GM18519 (cell line): ENCODE data around the gene MED10.
"Not testable (repeated sequence)": the region's sequence is repeated elsewhere in the genome, so short reads cannot be mapped to it uniquely, and the experiment has no call there.

Source experiments
- ATAC-seq: cut with Tn5 transposase; IDR thresholded peaks from one replicate; pipeline ENCODE4 v1.9.1; 2021; ENCODE audit warnings: mild to moderate bottlenecking, moderate library complexity; ENCODE audit not compliant: unreplicated experiment, low FRiP score

MED10 gene

GRCh38 chr5:6376974-6377520 is 1.3 kb downstream of the MED10 start:
- ATAC-seq, result no peak

DNA sequence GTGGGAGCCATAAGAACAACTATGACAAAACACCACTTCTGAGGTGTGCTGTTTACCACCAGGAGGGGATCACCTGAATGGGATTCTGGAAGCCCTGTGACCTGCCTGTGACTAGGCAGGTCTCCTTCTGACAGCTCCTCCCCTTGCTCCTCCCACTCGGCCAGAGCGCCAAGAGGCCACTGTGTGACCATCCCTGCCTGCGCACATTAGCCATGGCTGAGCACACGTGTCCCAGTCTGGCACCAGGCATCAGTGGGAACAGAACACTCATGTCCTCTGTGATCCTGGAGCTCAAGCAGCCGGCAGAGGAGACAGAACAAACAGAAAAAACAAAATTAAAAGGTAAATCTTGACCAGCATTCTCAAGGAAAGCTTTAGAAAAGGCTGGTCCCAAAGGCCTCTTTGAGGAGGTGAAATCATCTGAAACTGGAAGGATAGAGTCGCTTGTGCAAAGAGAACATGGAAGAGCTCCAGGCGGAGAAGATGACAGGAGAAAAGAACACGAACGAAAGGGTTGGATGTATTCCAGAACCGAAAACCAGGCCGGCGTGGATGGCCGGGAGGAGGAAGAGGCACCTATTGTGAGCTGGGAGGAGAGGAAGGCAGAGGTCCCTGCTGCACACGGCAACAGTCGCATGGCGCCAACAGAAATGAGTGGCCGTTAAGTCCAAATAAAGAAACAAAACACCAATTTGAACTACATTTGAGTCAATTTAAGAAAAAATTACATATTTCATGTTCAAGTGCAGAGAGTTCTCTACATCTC is 5.1 kb downstream of the MED10 start:
- ATAC-seq, result no peak

GRCh38 chr5:6372251-6373080 is 5.9 kb downstream of the MED10 start:
- no peak for ATAC-seq

DNA sequence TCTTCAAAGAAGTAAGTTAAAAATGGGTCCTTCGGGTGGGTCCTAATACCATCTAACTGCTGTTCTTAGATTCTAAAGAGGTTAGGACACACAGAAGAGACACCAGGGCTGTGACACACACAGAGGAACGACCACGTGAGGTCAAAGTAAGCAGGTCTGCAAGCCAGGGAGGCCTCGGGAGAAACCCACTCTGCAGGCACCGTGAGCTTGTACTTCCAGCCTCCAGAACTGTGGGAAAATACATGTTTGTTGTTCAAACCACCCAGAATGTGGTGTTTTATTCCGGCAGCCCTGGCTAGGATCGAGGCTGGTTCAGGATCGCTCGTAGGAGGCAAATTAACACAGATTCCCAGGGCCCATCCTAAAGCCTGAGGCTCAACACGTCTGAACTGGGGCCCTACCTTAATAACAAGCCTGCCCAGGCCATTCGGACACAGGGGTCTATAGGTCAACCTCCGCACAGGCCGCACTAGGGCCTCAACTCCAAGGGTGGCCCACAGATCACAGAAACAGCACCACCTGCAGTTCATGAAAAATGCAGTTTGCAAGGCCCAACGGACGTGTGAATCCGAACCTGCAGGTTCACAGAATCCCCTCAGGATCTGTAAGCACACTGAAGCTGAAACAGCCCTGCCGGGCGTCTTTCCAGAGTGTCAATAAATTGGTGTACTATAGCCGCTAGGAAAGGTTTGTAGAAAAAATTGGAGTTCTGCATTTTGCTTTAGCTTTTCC is 7.1 kb downstream of the MED10 start:
- ATAC-seq, result no peak

DNA sequence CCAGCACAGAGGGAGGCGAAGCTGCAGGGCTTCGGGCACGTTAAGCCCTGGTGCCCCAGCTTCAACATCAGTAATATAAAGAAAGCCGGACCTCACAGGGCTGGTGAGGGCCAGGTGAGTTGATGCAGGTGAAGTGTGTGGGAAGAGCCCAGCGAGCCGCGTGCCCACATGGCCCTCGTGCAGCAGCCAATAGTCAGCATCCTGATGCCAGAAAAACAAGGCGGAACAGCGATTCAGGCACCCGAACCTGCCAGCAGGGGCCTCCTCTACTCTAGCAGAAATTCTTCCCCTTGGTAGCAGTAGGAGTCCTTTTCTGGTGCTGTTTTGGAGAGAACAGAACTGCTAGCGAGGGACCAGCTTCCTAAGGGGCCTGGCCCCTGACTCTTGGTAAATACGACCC is 7.8 kb downstream of the MED10 start:
- ATAC-seq, result no peak

GRCh38 chr5:6365977-6366590 is 12.3 kb downstream of the MED10 start:
- no peak for ATAC-seq

GRCh38 chr5:6365142-6365976 is 13.0 kb downstream of the MED10 start:
- ATAC-seq, result no peak

- not testable (repeated sequence) for ATAC-seq
Measured at GRCh38 chr5:6363454-6364011, 14.8 kb downstream of the MED10 start.

GRCh38 chr5:6362846-6363245 is 15.5 kb downstream of the MED10 start:
- no peak for ATAC-seq

DNA sequence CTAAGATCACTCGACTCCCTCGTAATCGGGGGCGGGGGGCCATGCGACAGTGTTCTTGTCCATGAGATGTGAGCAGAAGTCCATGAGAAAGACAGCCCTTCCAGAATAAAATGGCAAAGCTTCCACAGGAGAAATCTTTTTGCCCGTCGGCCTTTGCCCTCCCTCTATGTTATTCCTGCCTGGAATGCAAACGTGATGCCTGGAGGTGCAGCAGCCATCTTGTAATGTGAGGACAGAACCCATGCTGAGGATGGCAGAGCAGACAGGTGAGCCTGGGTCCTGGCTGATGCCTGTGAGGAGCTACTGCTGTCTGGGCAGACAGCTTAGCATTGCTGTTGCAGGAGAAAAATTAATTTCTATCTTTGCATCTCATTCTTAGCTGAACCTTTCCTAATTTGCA is 17.2 kb downstream of the MED10 start:
- ATAC-seq, result no peak

DNA sequence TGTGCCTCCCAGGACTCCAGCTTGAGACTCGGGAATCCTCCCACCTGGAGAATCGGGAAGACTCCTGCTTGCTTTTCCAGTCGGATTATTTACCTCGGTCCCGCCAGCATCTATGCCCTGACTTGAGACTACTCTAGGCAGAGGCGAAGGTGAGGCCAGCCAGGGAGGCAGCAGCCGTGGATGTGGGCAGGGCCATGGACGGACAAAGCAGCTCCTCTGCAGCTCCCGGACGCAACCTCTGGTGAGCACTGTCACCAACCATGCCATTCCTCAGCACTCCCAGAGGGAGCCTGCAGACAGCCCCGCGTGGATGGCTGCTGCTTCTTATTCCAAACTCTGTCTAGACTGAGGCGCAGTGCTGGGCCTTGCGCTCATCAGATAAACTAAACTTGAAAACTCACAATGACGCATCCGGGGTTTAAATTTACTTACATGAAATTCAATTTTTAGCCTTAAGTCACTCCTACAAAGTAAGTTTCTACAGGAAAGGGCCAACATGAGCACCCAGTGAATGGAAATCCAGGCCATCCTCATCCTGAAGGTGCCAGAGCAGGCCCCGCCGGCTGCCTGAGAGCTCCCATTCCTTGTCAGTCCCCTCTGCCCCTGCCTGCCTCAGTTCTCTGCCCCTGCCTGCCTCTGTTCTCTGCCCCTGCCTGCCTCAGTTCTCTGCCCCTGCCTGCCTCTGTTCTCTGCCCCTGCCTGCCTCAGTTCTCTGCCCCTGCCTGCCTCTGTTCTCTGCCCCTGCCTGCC is 17.8 kb downstream of the MED10 start:
- no peak for ATAC-seq

- ATAC-seq, result peak; percentile 64
Measured at GRCh38 chr5:6359555-6360322, 18.6 kb downstream of the MED10 start.

DNA sequence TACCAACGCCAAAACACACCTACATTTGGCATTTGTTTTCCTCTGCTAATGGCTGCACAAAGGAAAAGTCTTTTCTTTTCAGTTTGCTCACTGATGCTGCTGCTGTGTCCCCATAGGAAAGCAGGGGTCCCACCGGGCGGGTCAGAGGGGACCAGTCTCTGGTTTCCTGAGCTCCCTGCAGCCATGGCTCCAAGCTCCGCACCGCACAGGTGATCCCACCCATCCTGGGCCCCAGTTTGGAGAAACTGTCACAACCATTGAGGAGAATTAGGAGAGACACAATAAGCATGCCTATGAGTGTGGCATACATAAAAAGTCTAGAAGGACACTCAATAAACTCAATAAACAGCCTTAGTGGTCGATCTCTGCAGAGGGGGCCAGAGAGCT is 19.9 kb downstream of the MED10 start:
- no peak for ATAC-seq

GRCh38 chr5:6357817-6358433 is 20.4 kb downstream of the MED10 start:
- ATAC-seq, result not testable (repeated sequence)

GRCh38 chr5:6356578-6357164 is 21.7 kb downstream of the MED10 start:
- ATAC-seq, result no peak

GRCh38 chr5:6355294-6355693 is 23.1 kb downstream of the MED10 start:
- no peak for ATAC-seq

DNA sequence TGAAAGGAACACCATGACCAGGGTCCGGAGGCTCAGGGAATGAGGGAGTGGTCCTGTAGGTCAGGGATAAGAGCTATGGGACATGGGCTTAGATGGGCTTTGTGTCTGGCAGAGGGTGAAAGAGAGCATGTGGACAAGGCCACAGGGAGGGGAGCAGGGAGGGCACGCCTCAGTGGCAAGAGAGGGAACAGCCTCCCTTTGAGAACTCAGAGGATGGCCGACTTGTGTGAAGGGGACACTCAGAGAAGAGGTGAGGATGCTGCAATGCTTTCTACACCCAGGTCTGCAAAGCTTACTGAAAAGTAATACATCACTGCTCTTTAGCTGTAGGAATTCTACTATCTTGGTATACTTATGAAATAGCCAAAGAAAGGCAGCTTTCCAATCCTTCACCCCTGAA is 23.5 kb downstream of the MED10 start:
- no peak for ATAC-seq
